GM18520 (cell line): ENCODE measurements around the gene SOX8.
"Not testable (repeated sequence)": the region's sequence is repeated elsewhere in the genome, so short reads cannot be mapped to it uniquely, and the experiment has no call there.

ENCODE experiments used
- ATAC-seq: cut with Tn5 transposase; IDR thresholded peaks from one replicate; pipeline ENCODE4 v1.9.1; 2021; ENCODE audit not compliant: unreplicated experiment

SOX8 gene

GRCh38 chr16:1021553-1022160 lies 40.1 kb downstream of the SOX8 start:
- no peak for ATAC-seq

- no peak for ATAC-seq
These were observed 40.9 kb downstream of the SOX8 start for GRCh38 chr16:1022466-1022865.

GRCh38 chr16:1024138-1024537 lies 42.6 kb downstream of the SOX8 start:
- ATAC-seq = no peak

- not testable (repeated sequence) for ATAC-seq
These were observed 43.7 kb downstream of the SOX8 start for GRCh38 chr16:1025183-1025809.

- no peak for ATAC-seq
These were observed 44.6 kb downstream of the SOX8 start for GRCh38 chr16:1026057-1026783.

- ATAC-seq = no peak
These were observed 45.4 kb downstream of the SOX8 start for GRCh38 chr16:1026784-1027500.

GRCh38 chr16:1027501-1027815 lies 45.9 kb downstream of the SOX8 start:
- ATAC-seq = no peak

- ATAC-seq = no peak
These were observed 46.5 kb downstream of the SOX8 start for GRCh38 chr16:1028056-1028455.

- ATAC-seq = no peak
These were observed 47.1 kb downstream of the SOX8 start for GRCh38 chr16:1028524-1029258.

GRCh38 chr16:1029259-1029545 lies 47.6 kb downstream of the SOX8 start:
- no peak for ATAC-seq

- ATAC-seq = no peak
These were observed 48.9 kb downstream of the SOX8 start for GRCh38 chr16:1030473-1030901.

GRCh38 chr16:1031666-1032065 lies 50.1 kb downstream of the SOX8 start:
- ATAC-seq = no peak

- no peak for ATAC-seq
These were observed 51.0 kb downstream of the SOX8 start for GRCh38 chr16:1032607-1033006.

GRCh38 chr16:1033128-1033679 lies 51.6 kb downstream of the SOX8 start:
- no peak for ATAC-seq

GRCh38 chr16:1034230-1035065 lies 52.9 kb downstream of the SOX8 start:
- no peak for ATAC-seq

- ATAC-seq = no peak
These were observed 53.5 kb downstream of the SOX8 start for GRCh38 chr16:1035066-1035415.

GRCh38 chr16:1036166-1036565 lies 54.6 kb downstream of the SOX8 start:
- no peak for ATAC-seq
